Gastroesophageal sphincter (tissue), 4 donors: ENCODE measurements around the gene SLC35F4. TPM values are rescaled to one million over a fixed set of nuclear protein-coding genes. Genes with fewer than 3 reads are reported as not detected.
A peak's percentile ranks its signal among the peaks of the same experiment; 100 is the strongest.

Experiments used
- ATAC-seq: fragments of 150-250 bp; one replicate; pipeline ENCODE4 v1.9.1; 2016; ENCODE audit warnings: mild to moderate bottlenecking, moderate library complexity
- H3K27ac ChIP-seq, 4 donors: fragments of 200-600 bp; sonication (generic) in 3 of 4; 1 replicate in 3 of 4; 2 replicates in 1 of 4; pipeline ENCODE4 v1.5.1; 2016 to 2019
- H3K27me3 ChIP-seq: fragments of 200-600 bp; sonication (generic); one replicate; pipeline ENCODE4 v1.5.1; 2019
- H3K36me3 ChIP-seq, 2 donors: fragments of 200-600 bp; sonication (generic); one replicate each; pipeline ENCODE4 v1.5.1; 2019; ENCODE audit warnings: control low read depth in 1 of 2
- H3K4me1 ChIP-seq, 3 donors: fragments of 200-600 bp; sonication (generic); 1 replicate in 2 of 3; 2 replicates in 1 of 3; pipeline ENCODE4 v1.5.1; 2016 to 2019; ENCODE audit warnings: control low read depth in 2 of 3
- H3K4me3 ChIP-seq, 2 donors: fragments of 200-600 bp; sonication (generic); one replicate each; pipeline ENCODE4 v1.5.1; 2019; ENCODE audit warnings: mild to moderate bottlenecking in 1 of 2, moderate library complexity in 1 of 2
- H3K9me3 ChIP-seq, 3 donors: fragments of 200-600 bp; sonication (generic); one replicate each; pipeline ENCODE4 v1.5.1; 2017 to 2019; ENCODE audit warnings: control low read depth in 2 of 3
- CTCF ChIP-seq, 4 experiments: fragments of 200-600 bp in 2 of 4; fragments of 450-650 bp in 2 of 4; sonication (generic) in 1 of 4; IDR thresholded peaks; one replicate each; pipeline ENCODE4 v1.5.1; 2017 to 2019; ENCODE audit warnings: antibody characterized with exemption in 4 of 4, mild to moderate bottlenecking in 2 of 4, moderate library complexity in 2 of 4
- EP300 ChIP-seq: sonication (generic); formaldehyde crosslinking; IDR thresholded peaks from one replicate; pipeline ENCODE4 v1.6.1; 2017; ENCODE audit warnings: antibody characterized with exemption, mild to moderate bottlenecking
- POLR2A ChIP-seq, 2 donors: fragments of 450-650 bp; IDR thresholded peaks; one replicate each; pipeline ENCODE4 v1.6.1; 2017; ENCODE audit warnings: antibody characterized with exemption in 2 of 2, mild to moderate bottlenecking in 2 of 2, moderate library complexity in 1 of 2
- POLR2AphosphoS5 ChIP-seq: sonication (generic); formaldehyde crosslinking; IDR thresholded peaks from one replicate; pipeline ENCODE4 v1.6.1; 2017; ENCODE audit warnings: antibody characterized with exemption
- WGBS, 2 donors: methylation state at CpG; one replicate each; pipeline ENCODE4 v1.1.5; 2018; ENCODE audit warnings: low coverage in 1 of 2; 5-methylcytosine and 5-hydroxymethylcytosine counted together
- total RNA-seq, 4 donors: library from RNA; depleted of rRNA; stranded (reverse); fragments of >200 nt; gene quantifications; one replicate each; pipeline ENCODE4 v1.1.0, GENCODE V29; 2016

Gene SLC35F4
- total RNA-seq, 4 donors from 2014 or later: not detected

- WGBS, 2 donors: 69 to 86% methylated on average over 2 of the region's 2 CpGs
- no peak overlapping the region for H3K27ac ChIP-seq
Measured at GRCh38 chr14:57875985-57876384, 10.1 kb upstream of the SLC35F4 start.

DNA sequence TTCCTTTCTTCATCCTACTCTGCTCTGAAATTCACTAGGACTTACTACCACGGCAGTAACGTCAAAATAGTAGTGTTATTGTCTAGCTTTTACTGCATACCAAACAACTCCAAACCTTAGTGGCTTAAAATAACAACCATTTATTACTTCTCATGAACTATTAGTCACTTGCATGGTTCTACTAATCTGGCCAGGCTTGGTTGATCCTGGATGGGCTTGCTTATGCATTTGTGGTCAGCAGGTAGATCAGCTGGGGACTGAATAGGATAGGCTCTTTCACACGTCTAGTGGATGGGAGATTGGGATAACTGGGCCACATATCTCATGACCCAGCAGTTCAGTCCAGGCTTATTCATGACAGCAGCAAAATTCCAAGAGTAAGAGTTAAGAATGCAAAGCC lies 9.4 kb upstream of the SLC35F4 start:
- no peak overlapping the region for H3K4me3 ChIP-seq
- no peak overlapping the region for H3K27ac ChIP-seq
- 69 to 77% methylated on average over 3 of the region's 3 CpGs for WGBS, 2 donors
- H3K9me3 ChIP-seq: peaks cover 0 to 3% (median 0%) of the 10 kb centered on the region in 3 donors
- TF ChIP-seq POLR2A (IDR thresholded peaks at IDR 0.05): no peak
- TF ChIP-seq CTCF (IDR thresholded peaks at IDR 0.05): no peak
- no peak for TF ChIP-seq EP300
- no peak for TF ChIP-seq POLR2AphosphoS5
- H3K27me3 ChIP-seq: no peaks in the 10 kb centered on the region
- no peaks in the 10 kb centered on the region for H3K4me1 ChIP-seq
- no peak for ATAC-seq
- no peaks in the 10 kb centered on the region for H3K36me3 ChIP-seq

More at GRCh38 chr14:57875985-57876384, 10.1 kb upstream of the SLC35F4 start:
- Histone ChIP-seq H3K4me1 (no peaks in the 10 kb centered on the region), H3K27me3 (no peaks in the 10 kb centered on the region), H3K9me3 (peaks cover 0 to 3% (median 0%) of the 10 kb centered on the region in 3 donors), H3K4me3 (no peak overlapping the region), H3K36me3 (no peaks in the 10 kb centered on the region)
- TF ChIP-seq EP300 (no peak), CTCF (IDR thresholded peaks at IDR 0.05) (no peak), POLR2A (IDR thresholded peaks at IDR 0.05) (no peak), POLR2AphosphoS5 (no peak)
- no peak for ATAC-seq

DNA sequence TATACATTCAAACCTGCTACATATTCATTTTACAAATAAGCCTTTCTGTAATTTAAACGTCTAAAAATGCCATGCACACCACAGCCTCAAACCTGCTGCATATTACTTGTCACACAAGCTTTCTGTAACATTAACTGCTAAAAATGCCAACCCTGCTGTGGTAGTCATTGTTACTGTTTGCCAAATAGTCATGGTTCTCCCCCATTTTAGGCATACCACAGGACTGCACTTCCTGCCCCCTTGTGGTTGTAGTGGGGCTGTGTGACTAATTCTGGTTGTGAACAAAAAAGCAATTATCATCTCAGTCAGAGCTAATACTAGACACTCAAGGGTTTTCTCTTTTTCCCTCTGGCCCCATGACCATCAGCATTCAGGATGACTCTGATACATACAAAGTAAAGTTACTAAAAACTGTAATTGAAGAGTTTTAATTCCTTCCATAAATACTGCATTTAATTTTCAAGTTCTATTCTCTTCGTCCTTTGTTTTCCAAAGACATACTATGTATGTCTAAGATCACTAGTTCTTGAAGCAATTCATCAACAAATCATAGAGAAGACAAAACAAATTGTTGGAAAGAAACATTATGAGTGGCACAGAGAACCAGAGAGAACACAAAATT lies 5.7 kb upstream of the SLC35F4 start:
- ATAC-seq: no peak
- H3K9me3 ChIP-seq: no peaks in the 10 kb centered on the region
- no peaks in the 10 kb centered on the region for H3K4me1 ChIP-seq
- H3K27ac ChIP-seq: no peak overlapping the region
- 55 to 56% methylated on average over 2 of the region's 2 CpGs for WGBS, 2 donors
- no peaks in the 10 kb centered on the region for H3K36me3 ChIP-seq
- H3K27me3 ChIP-seq: peaks cover 9% of the 10 kb centered on the region
- H3K4me3 ChIP-seq: no peak overlapping the region
- peak in 1 of 4 experiments; percentile 51 for TF ChIP-seq CTCF (IDR thresholded peaks at IDR 0.05)
- TF ChIP-seq EP300: no peak

- ATAC-seq: no peak
- Histone ChIP-seq H3K4me3 (no peak overlapping the region), H3K27ac (no peak overlapping the region), H3K36me3 (no peaks in the 10 kb centered on the region), H3K4me1 (peaks cover 0 to 5% (median under 1%) of the 10 kb centered on the region in 3 donors), H3K9me3 (no peaks in the 10 kb centered on the region), H3K27me3 (peaks cover 16% of the 10 kb centered on the region)
- TF ChIP-seq CTCF (IDR thresholded peaks at IDR 0.05): no peak
- no peak for TF ChIP-seq POLR2AphosphoS5
- no peak for TF ChIP-seq EP300
- TF ChIP-seq POLR2A (IDR thresholded peaks at IDR 0.05): no peak
- 50 to 63% methylated on average over 1 to 2 of the region's 3 CpGs for WGBS, 2 donors
Measured at GRCh38 chr14:57870686-57871457, 5.0 kb upstream of the SLC35F4 start.

DNA sequence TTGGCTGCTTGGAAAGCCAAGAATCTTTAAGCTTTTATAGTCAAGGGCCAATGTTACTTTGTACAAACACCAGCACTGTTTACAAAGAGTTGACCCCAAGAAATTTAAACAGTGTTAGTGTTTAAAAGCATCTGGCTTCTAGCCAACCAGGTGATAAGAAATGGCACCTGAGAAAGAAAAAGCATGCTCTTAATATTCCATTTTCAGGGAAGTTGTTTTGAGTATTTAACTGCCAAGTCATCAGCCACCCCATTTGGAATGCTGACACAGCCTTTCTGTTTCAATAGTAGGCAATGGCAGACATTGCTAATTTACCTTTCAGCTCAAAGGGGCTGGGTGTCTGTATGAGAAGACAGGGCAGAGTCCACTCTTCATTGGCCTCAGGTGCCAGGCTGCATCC lies 3.7 kb upstream of the SLC35F4 start:
- peaks cover 28% of the 10 kb centered on the region for H3K27me3 ChIP-seq
- H3K36me3 ChIP-seq: no peaks in the 10 kb centered on the region
- no peak overlapping the region for H3K27ac ChIP-seq
- H3K4me1 ChIP-seq: peaks cover 0 to 17% (median 10%) of the 10 kb centered on the region in 3 donors
- no peaks in the 10 kb centered on the region for H3K9me3 ChIP-seq
- TF ChIP-seq CTCF (IDR thresholded peaks at IDR 0.05) (no peak), EP300 (no peak), POLR2A (IDR thresholded peaks at IDR 0.05) (no peak), POLR2AphosphoS5 (no peak)
- ATAC-seq: no peak
- no peak overlapping the region for H3K4me3 ChIP-seq
